Memory B cell (primary cell): ENCODE measurements around the gene TPBG.
A peak's percentile ranks its signal among the peaks of the same experiment; 100 is the strongest.
"Not testable (repeated sequence)": the region's sequence is repeated elsewhere in the genome, so short reads cannot be mapped to it uniquely, and the experiment has no call there.

Experiments used
- ATAC-seq: fragments of 150-1000 bp; cut with Tn5 transposase; 2 replicates; pipeline ENCODE4 v1.10.0; 2021; ENCODE audit warnings: low read depth, mild to moderate bottlenecking, moderate library complexity
- DNase-seq, 2 donors: peaks; one replicate each; pipeline ENCODE4 v3.0.0; 2022; ENCODE audit warnings: low spot score in 2 of 2
- H3K27ac Mint-ChIP-seq: one replicate; pipeline ENCODE4 v1.8.0; 2022; ENCODE audit warnings: mild to moderate bottlenecking, moderate library complexity, mixed read lengths
- H3K27me3 Mint-ChIP-seq: one replicate; pipeline ENCODE4 v1.8.0; 2022; ENCODE audit warnings: mixed read lengths
- H3K36me3 Mint-ChIP-seq: one replicate; pipeline ENCODE4 v1.8.0; 2022; ENCODE audit warnings: mild to moderate bottlenecking, mixed read lengths
- H3K4me1 Mint-ChIP-seq: one replicate; pipeline ENCODE4 v1.8.0; 2022; ENCODE audit warnings: mixed read lengths
- H3K4me3 Mint-ChIP-seq: one replicate; pipeline ENCODE4 v1.8.0; 2022; ENCODE audit warnings: mild to moderate bottlenecking, moderate library complexity, mixed read lengths
- H3K9me3 Mint-ChIP-seq: one replicate; pipeline ENCODE4 v1.8.0; 2022; ENCODE audit warnings: mixed read lengths

The TPBG gene

DNA sequence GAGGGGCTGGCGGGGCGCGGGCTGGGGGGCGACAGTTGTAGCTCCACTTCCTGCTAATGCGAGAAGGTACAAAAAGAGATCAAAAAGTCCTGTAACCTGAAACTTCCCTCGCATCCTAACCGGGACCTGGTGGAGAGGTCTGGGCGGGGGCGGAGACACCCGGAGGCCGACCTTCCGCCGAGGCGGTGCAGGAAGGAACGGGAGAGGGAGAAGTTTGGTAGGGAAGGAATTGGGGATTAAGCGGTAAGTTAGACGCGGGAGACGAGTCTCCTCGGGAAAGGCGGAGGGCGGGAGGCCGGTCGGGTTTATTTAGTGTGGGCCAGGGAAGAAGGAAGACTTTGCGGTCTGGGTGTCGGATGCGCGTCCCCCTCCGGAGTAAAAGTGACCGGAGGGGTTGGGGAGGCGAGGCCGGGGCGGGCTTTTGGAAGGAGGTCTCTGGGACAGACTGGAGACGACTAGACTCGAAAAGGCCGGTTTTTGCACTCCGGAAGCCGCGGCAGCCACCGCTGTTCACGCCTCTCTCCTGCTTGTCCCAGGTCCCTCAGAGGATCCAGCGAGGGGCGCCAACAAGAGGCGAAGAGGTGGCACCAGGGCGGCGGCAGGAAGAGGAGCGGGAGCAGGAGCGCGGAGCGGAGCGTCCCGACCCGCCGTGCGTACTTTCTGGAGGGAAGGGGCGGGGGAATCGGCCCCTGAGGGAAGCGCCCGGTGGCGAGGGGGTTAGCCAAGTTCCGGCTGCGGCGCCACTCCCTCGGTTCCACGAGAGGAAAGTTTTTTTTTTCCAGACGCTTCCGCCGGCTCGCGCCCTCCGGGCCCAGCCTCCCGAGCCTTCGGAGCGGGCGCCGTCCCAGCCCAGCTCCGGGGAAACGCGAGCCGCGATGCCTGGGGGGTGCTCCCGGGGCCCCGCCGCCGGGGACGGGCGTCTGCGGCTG, 734 bp downstream of the TPBG start:
- H3K36me3 Mint-ChIP-seq, result peaks cover 1% of the 10 kb centered on the region
- peak overlapping the region; percentile 53 for H3K27ac Mint-ChIP-seq
- DNase-seq (no peak), ATAC-seq (no peak)
- H3K27me3 Mint-ChIP-seq, result peaks cover 40% of the 10 kb centered on the region
- peaks cover 7% of the 10 kb centered on the region for H3K4me1 Mint-ChIP-seq
- peak overlapping the region; percentile 80 for H3K4me3 Mint-ChIP-seq
- peaks cover 1% of the 10 kb centered on the region for H3K9me3 Mint-ChIP-seq

DNA sequence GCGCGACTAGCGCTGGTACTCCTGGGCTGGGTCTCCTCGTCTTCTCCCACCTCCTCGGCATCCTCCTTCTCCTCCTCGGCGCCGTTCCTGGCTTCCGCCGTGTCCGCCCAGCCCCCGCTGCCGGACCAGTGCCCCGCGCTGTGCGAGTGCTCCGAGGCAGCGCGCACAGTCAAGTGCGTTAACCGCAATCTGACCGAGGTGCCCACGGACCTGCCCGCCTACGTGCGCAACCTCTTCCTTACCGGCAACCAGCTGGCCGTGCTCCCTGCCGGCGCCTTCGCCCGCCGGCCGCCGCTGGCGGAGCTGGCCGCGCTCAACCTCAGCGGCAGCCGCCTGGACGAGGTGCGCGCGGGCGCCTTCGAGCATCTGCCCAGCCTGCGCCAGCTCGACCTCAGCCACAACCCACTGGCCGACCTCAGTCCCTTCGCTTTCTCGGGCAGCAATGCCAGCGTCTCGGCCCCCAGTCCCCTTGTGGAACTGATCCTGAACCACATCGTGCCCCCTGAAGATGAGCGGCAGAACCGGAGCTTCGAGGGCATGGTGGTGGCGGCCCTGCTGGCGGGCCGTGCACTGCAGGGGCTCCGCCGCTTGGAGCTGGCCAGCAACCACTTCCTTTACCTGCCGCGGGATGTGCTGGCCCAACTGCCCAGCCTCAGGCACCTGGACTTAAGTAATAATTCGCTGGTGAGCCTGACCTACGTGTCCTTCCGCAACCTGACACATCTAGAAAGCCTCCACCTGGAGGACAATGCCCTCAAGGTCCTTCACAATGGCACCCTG, 1.6 kb downstream of the TPBG start:
- ATAC-seq (no peak), DNase-seq (no peak)
- Mint-ChIP-seq H3K36me3 (peaks cover 1% of the 10 kb centered on the region), H3K9me3 (peaks cover under 1% of the 10 kb centered on the region), H3K27ac (peak overlapping the region; percentile 53), H3K27me3 (peaks cover 39% of the 10 kb centered on the region), H3K4me1 (peaks cover 7% of the 10 kb centered on the region), H3K4me3 (peak overlapping the region; percentile 70)

DNA sequence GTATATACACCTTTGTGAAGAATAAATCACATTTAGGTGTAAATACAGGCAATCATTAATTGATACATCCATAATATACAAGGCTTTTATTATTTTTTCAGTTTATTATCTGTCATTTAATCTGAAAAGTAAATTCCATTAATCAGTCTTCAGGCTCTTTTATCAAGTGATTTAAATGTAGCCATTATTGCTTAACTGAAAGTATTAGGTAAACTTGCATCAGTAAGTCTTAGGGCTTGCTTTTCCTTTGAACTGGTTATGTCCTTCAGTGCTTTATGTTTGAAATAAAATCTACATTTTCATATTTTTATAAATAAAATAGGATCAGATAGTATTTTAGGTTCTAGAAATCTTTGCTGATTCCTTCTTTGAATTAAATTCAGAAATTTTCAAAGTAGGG, 4.1 kb downstream of the TPBG start:
- peaks cover 1% of the 10 kb centered on the region for H3K36me3 Mint-ChIP-seq
- H3K27ac Mint-ChIP-seq, result no peak overlapping the region
- no peaks in the 10 kb centered on the region for H3K9me3 Mint-ChIP-seq
- peaks cover 7% of the 10 kb centered on the region for H3K4me1 Mint-ChIP-seq
- no peak overlapping the region for H3K4me3 Mint-ChIP-seq
- DNase-seq (no peak), ATAC-seq (no peak)
- peaks cover 29% of the 10 kb centered on the region for H3K27me3 Mint-ChIP-seq

DNA sequence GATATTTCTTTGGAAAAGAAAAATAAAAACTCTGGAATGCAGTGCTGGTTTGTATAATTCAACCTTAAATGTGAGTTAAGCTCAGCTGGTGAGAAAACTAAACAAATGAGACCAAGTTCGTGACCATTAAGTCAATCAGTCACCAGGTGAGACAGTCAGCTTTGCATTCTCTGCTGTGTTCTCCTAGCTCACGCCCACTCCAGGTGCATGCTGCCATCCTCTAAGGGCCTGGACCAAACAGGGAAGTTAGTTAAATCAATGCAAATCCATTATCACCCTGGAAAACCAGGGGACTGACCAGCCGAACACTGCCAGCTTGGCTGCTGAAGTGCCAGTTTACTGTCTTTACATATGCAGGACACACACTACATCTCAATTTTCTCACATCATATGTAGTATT, 7.2 kb downstream of the TPBG start:
- DNase-seq, result no peak
- Mint-ChIP-seq H3K4me1 (no peaks in the 10 kb centered on the region), H3K36me3 (no peaks in the 10 kb centered on the region), H3K27me3 (peaks cover 6% of the 10 kb centered on the region), H3K4me3 (no peak overlapping the region), H3K27ac (no peak overlapping the region), H3K9me3 (no peaks in the 10 kb centered on the region)
- no peak for ATAC-seq

DNA sequence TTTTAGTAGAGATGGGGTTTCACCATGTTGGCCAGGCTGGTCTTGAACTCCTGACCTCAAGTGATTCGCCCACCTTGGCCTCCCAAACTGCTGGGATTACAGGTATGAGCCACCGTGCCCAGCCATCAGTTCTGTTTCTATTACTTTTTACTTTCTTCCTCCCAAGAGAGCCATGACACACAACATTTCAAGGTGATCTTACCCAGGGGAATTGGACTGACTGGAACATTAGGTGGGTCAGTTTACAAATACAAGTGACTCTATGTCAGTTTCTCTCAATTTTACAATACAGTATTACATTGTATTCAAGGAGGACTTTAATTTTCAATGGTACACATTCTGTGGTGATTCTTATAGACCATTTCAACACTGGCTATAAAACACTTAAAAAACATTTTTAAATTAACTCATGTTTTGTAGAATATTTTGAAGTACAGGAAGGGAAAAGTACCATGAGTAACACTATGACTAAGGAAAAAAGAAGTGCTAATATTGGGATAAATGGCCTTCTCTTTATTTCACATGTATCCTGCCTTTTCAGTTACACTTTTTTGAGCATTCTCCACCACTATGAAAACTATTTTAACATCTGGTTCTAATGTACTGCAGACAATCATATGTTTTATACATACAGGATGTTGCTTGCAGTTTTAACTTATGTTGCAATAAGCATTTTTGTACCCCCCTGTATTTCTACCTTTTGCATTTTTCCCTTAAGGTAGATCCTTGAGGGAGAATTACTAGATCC, 8.4 kb downstream of the TPBG start:
- Mint-ChIP-seq H3K4me1 (no peaks in the 10 kb centered on the region), H3K27me3 (peaks cover 2% of the 10 kb centered on the region), H3K9me3 (no peaks in the 10 kb centered on the region), H3K4me3 (no peak overlapping the region), H3K36me3 (no peaks in the 10 kb centered on the region), H3K27ac (no peak overlapping the region)
- DNase-seq (no peak), ATAC-seq (no peak)

DNA sequence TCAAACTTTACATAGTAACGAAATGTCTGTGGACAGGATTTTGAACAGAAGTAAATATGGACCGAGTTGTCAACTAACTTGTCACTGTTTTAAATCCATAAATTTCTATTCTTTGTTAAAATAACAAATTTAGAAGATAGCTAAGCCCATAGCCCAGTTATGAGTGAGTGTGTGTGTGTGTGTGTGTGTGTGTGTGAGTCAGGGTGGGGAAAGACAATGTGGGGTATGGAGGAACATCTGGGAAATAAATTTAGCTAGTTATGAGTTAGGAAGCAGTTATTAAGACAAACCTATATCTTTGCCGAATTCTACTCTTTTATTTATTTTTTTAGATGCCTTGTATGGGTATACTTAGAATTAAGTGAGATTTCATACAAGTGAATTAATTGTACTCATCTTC, 9.0 kb downstream of the TPBG start:
- H3K27ac Mint-ChIP-seq, result no peak overlapping the region

DNA sequence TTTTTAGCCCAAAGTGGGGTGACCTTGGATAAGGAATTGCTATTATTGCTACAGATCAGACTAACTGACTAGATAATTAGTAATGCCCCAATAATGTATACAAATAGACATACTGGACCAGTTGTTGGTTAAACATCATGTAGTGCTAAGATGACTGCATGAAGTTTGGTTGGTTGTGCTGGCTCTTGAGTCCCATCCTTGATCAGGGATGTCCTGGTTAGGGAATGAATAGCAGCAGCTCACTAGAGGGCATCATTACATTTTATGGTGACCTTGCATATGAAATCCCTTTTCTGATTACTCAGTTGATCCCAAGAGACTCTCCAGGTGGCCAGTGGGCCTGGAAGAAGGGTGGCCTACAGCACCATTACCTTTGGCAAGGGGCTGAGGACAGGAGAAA, 10.9 kb downstream of the TPBG start:
- Mint-ChIP-seq H3K27me3 (peaks cover 2% of the 10 kb centered on the region), H3K9me3 (peaks cover 5% of the 10 kb centered on the region), H3K4me3 (no peak overlapping the region), H3K27ac (no peak overlapping the region), H3K4me1 (no peaks in the 10 kb centered on the region), H3K36me3 (no peaks in the 10 kb centered on the region)
- no peak for DNase-seq
- ATAC-seq, result no peak

More for the DNA sequence above, 9.0 kb downstream of the TPBG start:
- Mint-ChIP-seq H3K27me3 (peaks cover 2% of the 10 kb centered on the region), H3K4me1 (no peaks in the 10 kb centered on the region), H3K9me3 (no peaks in the 10 kb centered on the region), H3K4me3 (no peak overlapping the region), H3K36me3 (no peaks in the 10 kb centered on the region)
- ATAC-seq (no peak), DNase-seq (no peak)

DNA sequence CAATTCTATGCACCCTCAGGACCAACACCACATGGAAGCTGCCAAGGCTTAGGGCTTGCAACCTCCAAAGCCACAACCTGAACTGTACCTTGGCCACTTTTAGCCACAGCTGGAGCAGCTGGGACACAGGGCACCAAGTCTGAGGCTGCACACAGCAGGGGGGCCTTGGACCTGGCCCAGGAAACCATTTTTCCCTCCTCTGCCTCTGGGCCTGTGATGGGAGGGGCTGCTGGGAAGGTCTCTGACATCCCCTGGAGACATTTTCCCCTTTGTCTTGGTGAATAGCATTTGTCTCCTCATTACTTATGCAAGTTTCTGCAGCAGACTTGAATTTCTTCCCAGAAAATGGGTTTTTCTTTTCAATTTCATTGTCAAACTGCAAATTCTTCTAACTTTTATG, 13.0 kb downstream of the TPBG start:
- no peak overlapping the region for H3K27ac Mint-ChIP-seq
- no peaks in the 10 kb centered on the region for H3K36me3 Mint-ChIP-seq
- H3K4me1 Mint-ChIP-seq, result no peaks in the 10 kb centered on the region
- H3K27me3 Mint-ChIP-seq, result peaks cover 2% of the 10 kb centered on the region
- H3K9me3 Mint-ChIP-seq, result peaks cover 5% of the 10 kb centered on the region
- no peak for DNase-seq
- no peak overlapping the region for H3K4me3 Mint-ChIP-seq
- ATAC-seq, result no peak

DNA sequence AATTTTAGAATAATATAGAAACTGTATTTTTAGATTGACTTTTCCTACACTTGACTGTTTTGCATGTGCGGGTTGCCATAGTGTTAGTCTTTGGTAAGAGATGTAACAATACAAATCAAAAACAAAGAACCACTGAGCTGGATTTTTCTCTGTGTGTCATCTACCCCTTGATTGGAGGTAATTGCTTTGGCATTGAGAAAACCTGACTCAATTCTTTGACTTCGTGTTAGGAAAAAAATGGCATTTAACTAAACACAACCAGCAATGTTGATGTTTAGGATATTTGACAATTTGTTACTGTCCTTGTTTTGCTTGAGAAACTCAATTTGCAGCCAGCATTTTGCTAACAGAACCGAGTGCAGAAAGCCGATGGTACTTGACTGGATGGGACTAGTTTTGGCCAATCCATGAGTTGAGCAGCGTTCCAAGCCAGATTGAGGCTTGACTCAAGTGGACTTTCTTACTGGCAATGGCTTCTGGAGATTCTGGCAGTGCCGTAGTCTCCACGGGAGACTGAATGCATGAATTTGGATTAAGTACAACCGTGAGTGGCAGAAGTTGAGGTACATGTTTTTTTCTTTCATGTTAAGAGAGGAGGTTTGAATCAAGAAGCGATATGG, 17.1 kb downstream of the TPBG start:
- peaks cover 5% of the 10 kb centered on the region for H3K9me3 Mint-ChIP-seq
- peaks cover 3% of the 10 kb centered on the region for H3K27me3 Mint-ChIP-seq
- no peak for ATAC-seq
- DNase-seq, result no peak
- no peak overlapping the region for H3K4me3 Mint-ChIP-seq
- H3K27ac Mint-ChIP-seq, result no peak overlapping the region
- no peaks in the 10 kb centered on the region for H3K4me1 Mint-ChIP-seq
- no peaks in the 10 kb centered on the region for H3K36me3 Mint-ChIP-seq

DNA sequence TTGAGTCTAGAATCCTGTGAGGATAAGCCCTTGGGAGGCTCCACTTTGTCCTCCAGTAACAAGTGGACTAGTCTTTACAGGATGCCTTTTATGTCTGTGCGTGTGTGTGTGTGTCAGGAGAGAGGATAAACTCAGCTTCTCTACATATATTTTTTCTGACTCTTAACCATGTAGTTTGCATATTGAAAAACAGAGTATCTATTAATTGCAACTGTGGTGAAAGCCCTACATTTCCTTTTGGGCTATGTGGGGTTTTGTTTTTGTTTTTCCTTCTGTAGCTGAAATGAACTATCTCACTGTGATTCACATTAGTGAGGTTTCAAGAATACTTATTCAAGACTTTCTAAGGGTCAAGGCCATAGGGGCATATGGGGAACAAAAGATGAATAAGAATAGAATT, 17.7 kb downstream of the TPBG start:
- Mint-ChIP-seq H3K4me1 (no peaks in the 10 kb centered on the region), H3K4me3 (no peak overlapping the region), H3K27ac (no peak overlapping the region), H3K9me3 (peaks cover 5% of the 10 kb centered on the region), H3K36me3 (no peaks in the 10 kb centered on the region), H3K27me3 (peaks cover 1% of the 10 kb centered on the region)
- ATAC-seq (no peak), DNase-seq (no peak)

DNA sequence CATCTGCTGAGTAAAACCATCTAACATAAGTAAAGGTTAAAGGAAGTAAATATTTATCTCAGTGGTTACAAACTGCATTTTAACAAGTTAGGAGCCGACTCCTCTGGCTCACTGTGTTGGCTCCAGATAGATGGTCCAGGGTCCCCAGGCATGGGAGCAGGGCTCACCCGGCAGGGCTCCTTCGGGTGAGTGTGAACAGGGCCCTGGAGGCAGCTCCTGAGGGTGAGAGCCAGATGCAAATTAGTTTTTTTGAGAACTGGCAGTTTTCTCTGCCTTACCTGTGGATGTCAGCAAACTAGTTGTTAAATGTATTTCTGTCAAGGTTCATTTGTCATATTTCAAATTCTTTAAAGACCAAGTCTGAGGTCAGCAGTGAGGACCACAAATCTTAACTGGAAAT, 21.5 kb downstream of the TPBG start:
- Mint-ChIP-seq H3K4me1 (no peaks in the 10 kb centered on the region), H3K27me3 (peaks cover 1% of the 10 kb centered on the region), H3K4me3 (no peak overlapping the region), H3K36me3 (no peaks in the 10 kb centered on the region), H3K9me3 (no peaks in the 10 kb centered on the region), H3K27ac (no peak overlapping the region)
- ATAC-seq (no peak), DNase-seq (no peak)

DNA sequence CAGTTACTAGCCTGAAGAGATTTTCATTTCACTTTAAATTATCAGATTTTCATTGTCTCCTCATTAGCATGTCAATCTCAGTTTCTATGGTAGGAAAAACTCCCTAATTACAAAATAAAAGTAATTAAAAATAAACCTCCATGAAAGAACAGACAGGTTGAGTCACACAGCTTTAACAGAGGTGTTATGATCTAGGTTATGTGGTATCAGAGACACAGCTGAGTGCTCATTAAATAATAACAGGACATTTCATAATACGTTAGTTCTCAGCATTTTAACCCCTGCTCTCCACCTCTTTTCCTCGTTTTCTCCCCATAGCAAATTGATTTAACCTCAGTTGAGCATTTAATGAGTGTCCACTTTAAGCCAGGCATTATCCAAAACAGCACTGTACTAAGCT, 21.9 kb downstream of the TPBG start:
- no peaks in the 10 kb centered on the region for H3K4me1 Mint-ChIP-seq
- no peak for DNase-seq
- ATAC-seq, result no peak
- H3K9me3 Mint-ChIP-seq, result no peaks in the 10 kb centered on the region
- no peak overlapping the region for H3K27ac Mint-ChIP-seq
- H3K36me3 Mint-ChIP-seq, result no peaks in the 10 kb centered on the region
- no peak overlapping the region for H3K4me3 Mint-ChIP-seq
- peaks cover 1% of the 10 kb centered on the region for H3K27me3 Mint-ChIP-seq

DNA sequence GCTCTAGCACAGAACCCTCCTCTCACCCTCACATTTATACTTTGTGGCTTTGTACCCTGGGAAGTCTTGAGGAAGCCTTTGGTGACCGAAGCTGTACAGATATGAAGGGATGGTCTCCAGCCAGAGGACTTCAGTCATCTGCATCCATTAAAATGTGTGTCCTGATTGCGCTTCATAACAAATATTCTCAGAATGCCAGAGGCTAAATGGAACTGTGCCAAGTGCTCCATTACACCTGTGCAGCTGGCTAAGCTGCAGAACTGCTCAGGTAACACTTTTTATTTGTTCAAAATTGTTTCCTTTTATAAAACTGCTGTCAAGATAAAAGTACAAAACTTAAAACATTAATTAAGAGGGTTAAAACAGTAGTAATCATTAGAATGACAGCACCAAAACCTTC, 22.3 kb downstream of the TPBG start:
- Mint-ChIP-seq H3K9me3 (no peaks in the 10 kb centered on the region), H3K27ac (no peak overlapping the region), H3K4me1 (no peaks in the 10 kb centered on the region), H3K4me3 (no peak overlapping the region), H3K27me3 (peaks cover 1% of the 10 kb centered on the region), H3K36me3 (no peaks in the 10 kb centered on the region)
- ATAC-seq (no peak), DNase-seq (no peak)

DNA sequence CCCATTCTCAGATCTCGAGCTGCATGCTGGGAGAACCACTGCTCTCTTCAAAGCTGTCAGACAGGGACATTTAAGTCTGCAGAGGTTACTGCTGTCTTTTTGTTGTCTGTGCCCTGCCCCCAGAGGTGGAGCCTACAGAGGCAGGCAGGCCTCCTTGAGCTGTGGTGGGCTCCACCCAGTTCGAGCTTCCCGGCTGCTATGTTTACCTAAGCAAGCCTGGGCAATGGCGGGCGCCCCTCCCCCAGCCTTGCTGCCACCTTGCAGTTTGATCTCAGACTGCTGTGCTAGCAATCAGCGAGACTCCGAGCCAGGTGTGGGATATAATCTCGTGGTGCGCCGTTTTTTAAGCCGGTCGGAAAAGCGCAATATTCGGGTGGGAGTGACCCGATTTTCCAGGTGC, 31.2 kb downstream of the TPBG start:
- not testable (repeated sequence) for ATAC-seq, DNase-seq, H3K9me3 Mint-ChIP-seq, H3K4me1 Mint-ChIP-seq, H3K4me3 Mint-ChIP-seq, H3K36me3 Mint-ChIP-seq, H3K27ac Mint-ChIP-seq, H3K27me3 Mint-ChIP-seq
